HG03571 (cell line): Measurements from ENCODE around the gene GOT1.

Experiments
- ATAC-seq: cut with Tn5 transposase; IDR thresholded peaks from one replicate; pipeline ENCODE4 v1.9.1; 2021; ENCODE audit not compliant: unreplicated experiment

GOT1 gene

GRCh38 chr10:99364125-99364524 is 66.3 kb downstream of the GOT1 start:
- no peak for ATAC-seq

GRCh38 chr10:99360934-99361333 is 69.5 kb downstream of the GOT1 start:
- ATAC-seq: no peak

GRCh38 chr10:99358101-99358500 is 72.3 kb downstream of the GOT1 start:
- ATAC-seq: no peak

- no peak for ATAC-seq
These were observed 72.7 kb downstream of the GOT1 start for GRCh38 chr10:99357691-99358090.

- no peak for ATAC-seq
These were observed 77.2 kb downstream of the GOT1 start for GRCh38 chr10:99353182-99353581.

GRCh38 chr10:99347672-99348071 is 82.8 kb downstream of the GOT1 start:
- no peak for ATAC-seq
